A549 treated with AZD2906 at 1 μM for 4 hours (cell line): ENCODE results near the gene AKAP3. TPM values are rescaled to one million over a fixed set of nuclear protein-coding genes. Genes with fewer than 3 reads are reported as not detected.

ENCODE experiments used
- total RNA-seq: library from RNA; stranded (reverse); fragments of 200-300 nt; extraction: Qiagen RNA extraction; gene quantifications from 5 replicates; pipeline ENCODE4 v1.2.3, GENCODE V29; 2022

AKAP3 gene
- total RNA-seq, result 0.06 to 0.19 TPM (median 0.11 TPM) in 5 replicates

DNA sequence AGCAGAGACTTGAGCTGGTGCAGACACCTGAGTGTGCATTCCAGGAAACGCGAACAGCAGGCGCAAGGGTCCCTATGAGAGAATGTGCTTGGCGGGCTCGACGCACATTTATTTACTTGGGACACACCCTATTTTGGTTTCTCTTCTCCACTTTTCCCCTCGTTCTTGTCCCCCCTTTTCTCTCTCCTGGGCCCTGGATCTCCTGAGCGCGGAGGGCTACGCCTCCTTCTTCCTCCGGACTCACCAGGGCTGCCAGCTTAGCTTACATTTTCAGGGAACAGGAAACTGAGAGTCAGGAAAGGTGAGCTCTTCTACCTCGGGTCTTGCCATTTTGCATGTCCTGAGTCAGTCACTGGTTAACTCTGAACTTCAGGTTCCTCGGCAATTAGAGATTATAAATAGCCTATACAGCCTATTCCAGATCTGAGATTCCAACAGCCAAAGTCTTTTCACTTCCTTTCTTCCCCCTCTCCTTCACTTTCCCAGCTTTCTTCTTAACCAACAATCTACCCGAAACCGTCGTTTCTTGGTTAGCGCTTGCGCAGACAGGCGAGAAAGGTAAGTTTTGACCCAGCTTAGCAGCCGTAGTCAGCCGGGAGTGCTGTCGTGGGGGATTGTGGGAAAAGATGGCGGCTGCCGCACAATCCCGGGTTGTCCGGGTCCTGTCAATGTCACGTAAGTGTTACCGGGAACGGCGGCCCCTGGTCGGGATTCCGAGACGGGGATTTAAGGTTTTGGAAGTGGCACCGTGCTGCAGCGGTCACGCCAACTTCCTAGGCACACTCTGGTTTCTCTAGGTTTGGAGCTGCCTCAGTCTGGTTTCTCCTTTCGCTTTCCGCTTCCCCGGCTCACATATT lies at the start of gene AKAP3, which contains the start of gene NDUFA9:
Gene AKAP3 (minus strand): TSS at position 551 of the 857 bp plus-strand sequence. CDS start 10,855 bp downstream, outside the sequence.
Gene NDUFA9 (plus strand): TSS at position 614 of the 857 bp plus-strand sequence. CDS start 13 bp downstream, at position 627.

Other genes starting within 250 kb of the AKAP3 start
- gene FGF6, start 203.2 kb downstream of the AKAP3 start, total RNA-seq, result not detected in 5 replicates
- 14.5 to 28.5 TPM (median 16.8 TPM) in 5 replicates for gene RAD51AP1, start 110.2 kb downstream of the AKAP3 start, total RNA-seq
- gene DYRK4, start 86.8 kb downstream of the AKAP3 start, total RNA-seq, result 43.4 to 49.2 TPM (median 46.4 TPM) in 5 replicates
- gene NDUFA9, start 63 bp upstream of the AKAP3 start, total RNA-seq, result 101 to 121 TPM (median 110 TPM) in 5 replicates
- not detected in 5 replicates for gene GALNT8, start 71.3 kb upstream of the AKAP3 start, total RNA-seq